Raji (cell line): Measurements from ENCODE around the gene NHLRC2.

ENCODE experiments used
- POLR2A ChIP-seq: IDR thresholded peaks from 2 replicates; pipeline ENCODE4 v1.6.1; 2011; ENCODE audit warnings: low read depth, low read length, control low read depth; ENCODE audit not compliant: insufficient read depth

The NHLRC2 gene

GRCh38 chr10:113965683-113966082, 111.2 kb downstream of the NHLRC2 start:
- TF ChIP-seq POLR2A, result no peak
